Measurements from ENCODE around the gene ZNF276.

ZNF276 gene

GRCh38 chr16:89786474-89787364 lies 65.4 kb downstream of the ZNF276 start:
- no peak for DNase-seq

GRCh38 chr16:89787365-89787805 lies 66.0 kb downstream of the ZNF276 start:
- no peak for DNase-seq

Data from NCI-H345 (cell line).